Loucy (cell line): ENCODE results near the gene ZNF362.

Experiments used
- EZH2phosphoT487 ChIP-seq: fragments of 200-600 bp; IDR thresholded peaks from 2 replicates; pipeline ENCODE4 v1.6.1; 2018; ENCODE audit warnings: antibody characterized with exemption, mild to moderate bottlenecking, moderate library complexity, borderline replicate concordance
- TF ChIP-seq, protein P1 (sequence below): fragments of 200-600 bp; sonication (generic); conservative IDR thresholded peaks from 2 replicates; pipeline ENCODE4 v1.5.1; 2014; ENCODE audit warnings: mild to moderate bottlenecking, antibody characterized with exemption, low read length

DNA sequence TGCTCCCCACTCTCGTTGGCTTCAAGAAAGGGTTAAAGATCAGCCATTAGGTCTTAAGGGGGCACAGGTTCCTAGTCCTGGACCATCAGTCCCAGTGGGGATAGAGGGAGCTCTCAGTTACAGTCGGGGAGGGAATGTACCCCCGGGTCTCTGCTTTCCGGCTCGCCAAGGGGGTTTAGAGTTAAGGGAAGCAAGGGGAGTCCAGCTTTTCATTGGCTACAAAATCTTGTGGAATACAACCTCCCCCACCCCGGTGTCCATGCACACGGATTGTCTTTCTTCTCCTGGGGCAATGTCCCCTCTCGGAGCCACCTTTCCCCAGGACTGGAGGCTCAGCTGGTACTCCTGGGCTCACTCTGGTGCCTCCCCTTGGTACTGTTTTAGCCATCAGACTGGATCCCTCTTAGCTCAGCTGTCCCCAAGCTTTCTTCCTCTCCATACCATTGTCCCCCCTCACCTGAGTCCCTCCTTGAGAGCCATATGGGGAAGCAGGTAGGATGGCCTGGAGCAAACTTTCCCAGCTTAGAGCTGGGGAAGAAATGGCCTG, 64.4 kb downstream of the ZNF362 start, which contains the start of gene A3GALT2:
- TF ChIP-seq, protein P1, sequence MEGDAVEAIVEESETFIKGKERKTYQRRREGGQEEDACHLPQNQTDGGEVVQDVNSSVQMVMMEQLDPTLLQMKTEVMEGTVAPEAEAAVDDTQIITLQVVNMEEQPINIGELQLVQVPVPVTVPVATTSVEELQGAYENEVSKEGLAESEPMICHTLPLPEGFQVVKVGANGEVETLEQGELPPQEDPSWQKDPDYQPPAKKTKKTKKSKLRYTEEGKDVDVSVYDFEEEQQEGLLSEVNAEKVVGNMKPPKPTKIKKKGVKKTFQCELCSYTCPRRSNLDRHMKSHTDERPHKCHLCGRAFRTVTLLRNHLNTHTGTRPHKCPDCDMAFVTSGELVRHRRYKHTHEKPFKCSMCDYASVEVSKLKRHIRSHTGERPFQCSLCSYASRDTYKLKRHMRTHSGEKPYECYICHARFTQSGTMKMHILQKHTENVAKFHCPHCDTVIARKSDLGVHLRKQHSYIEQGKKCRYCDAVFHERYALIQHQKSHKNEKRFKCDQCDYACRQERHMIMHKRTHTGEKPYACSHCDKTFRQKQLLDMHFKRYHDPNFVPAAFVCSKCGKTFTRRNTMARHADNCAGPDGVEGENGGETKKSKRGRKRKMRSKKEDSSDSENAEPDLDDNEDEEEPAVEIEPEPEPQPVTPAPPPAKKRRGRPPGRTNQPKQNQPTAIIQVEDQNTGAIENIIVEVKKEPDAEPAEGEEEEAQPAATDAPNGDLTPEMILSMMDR = no peak
- TF ChIP-seq EZH2phosphoT487 = no peak
